Lower lobe of right lung (tissue), 2 donors: Measurements from ENCODE around the gene MYO1B. TPM values are rescaled to one million over a fixed set of nuclear protein-coding genes. Genes with fewer than 3 reads are reported as not detected.

Source experiments
- ATAC-seq, 2 donors: fragments of 200-7000 bp; cut with Tn5 transposase; one replicate each; pipeline ENCODE4 v1.9.1; 2020 to 2022; ENCODE audit warnings: mild to moderate bottlenecking in 2 of 2, moderate library complexity in 2 of 2
- DNase-seq: peaks from one replicate; pipeline ENCODE4 v3.0.0-alpha.2; 2020
- H3K27ac ChIP-seq: fragments of 200-600 bp; one replicate; pipeline ENCODE4 v1.8.0; 2022
- H3K27me3 ChIP-seq: fragments of 200-600 bp; one replicate; pipeline ENCODE4 v1.8.0; 2022; ENCODE audit warnings: low read depth
- H3K36me3 ChIP-seq: fragments of 200-600 bp; one replicate; pipeline ENCODE4 v1.8.0; 2022; ENCODE audit warnings: mild to moderate bottlenecking
- H3K4me1 ChIP-seq: fragments of 200-600 bp; one replicate; pipeline ENCODE4 v1.8.0; 2022
- H3K4me3 ChIP-seq: fragments of 200-600 bp; one replicate; pipeline ENCODE4 v1.8.0; 2022; ENCODE audit warnings: mild to moderate bottlenecking
- H3K9me3 ChIP-seq: fragments of 200-600 bp; one replicate; pipeline ENCODE4 v1.8.0; 2022
- intact Hi-C: fragments of 100-400 bp; cut with DNase I; formaldehyde crosslinking; loops from one replicate; pipeline ENCODE4 v1.11.0; 2022
- total RNA-seq: library from RNA; stranded (reverse); fragmentation: NEBNext Ultra II Directional; extraction: Animal tissue kit (Norgen Biotek cat#: 25700); gene quantifications from one replicate; pipeline ENCODE4 v1.2.1, GENCODE V29; 2021
- TF ChIP-seq, protein P1 (sequence below): fragments of 200-600 bp; IDR thresholded peaks from one replicate; pipeline ENCODE4 v1.8.0; 2022; ENCODE audit warnings: antibody characterized with exemption, mild to moderate bottlenecking
- donor health status: DM: no; HTN: yes; CAD: no; lungs with severe emphysema.

The MYO1B gene
- total RNA-seq, 1 donor from 2014 or later, result 123 TPM

DNA sequence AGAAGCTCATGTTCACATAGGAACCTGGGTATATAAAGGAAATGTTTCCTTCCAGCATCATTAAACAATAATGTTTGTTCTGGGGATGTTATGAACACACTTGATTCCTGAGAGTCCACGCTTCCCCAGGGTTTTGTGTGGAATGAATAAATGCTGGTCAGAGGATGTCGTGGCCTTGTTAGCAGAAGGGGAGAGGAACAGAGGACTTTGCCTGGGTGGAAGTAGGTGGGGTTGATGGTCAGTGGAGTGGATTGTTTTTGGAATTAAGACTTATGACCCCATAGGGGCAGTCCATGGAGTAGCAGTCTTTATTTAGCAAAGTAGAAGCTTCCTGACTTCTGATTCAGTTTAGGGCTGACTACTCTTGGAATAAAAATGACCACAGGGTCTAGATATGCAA lies 139.6 kb downstream of the MYO1B start:
- ATAC-seq, result no peak
- Histone ChIP-seq H3K9me3 (no peaks in the 10 kb centered on the region), H3K4me1 (peaks cover 26% of the 10 kb centered on the region), H3K4me3 (no peak overlapping the region), H3K27ac (no peak overlapping the region), H3K27me3 (no peaks in the 10 kb centered on the region), H3K36me3 (peaks cover 35% of the 10 kb centered on the region)
- intact Hi-C loops, result no loop called here
- TF ChIP-seq, protein P1, sequence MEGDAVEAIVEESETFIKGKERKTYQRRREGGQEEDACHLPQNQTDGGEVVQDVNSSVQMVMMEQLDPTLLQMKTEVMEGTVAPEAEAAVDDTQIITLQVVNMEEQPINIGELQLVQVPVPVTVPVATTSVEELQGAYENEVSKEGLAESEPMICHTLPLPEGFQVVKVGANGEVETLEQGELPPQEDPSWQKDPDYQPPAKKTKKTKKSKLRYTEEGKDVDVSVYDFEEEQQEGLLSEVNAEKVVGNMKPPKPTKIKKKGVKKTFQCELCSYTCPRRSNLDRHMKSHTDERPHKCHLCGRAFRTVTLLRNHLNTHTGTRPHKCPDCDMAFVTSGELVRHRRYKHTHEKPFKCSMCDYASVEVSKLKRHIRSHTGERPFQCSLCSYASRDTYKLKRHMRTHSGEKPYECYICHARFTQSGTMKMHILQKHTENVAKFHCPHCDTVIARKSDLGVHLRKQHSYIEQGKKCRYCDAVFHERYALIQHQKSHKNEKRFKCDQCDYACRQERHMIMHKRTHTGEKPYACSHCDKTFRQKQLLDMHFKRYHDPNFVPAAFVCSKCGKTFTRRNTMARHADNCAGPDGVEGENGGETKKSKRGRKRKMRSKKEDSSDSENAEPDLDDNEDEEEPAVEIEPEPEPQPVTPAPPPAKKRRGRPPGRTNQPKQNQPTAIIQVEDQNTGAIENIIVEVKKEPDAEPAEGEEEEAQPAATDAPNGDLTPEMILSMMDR, result no peak
- DNase-seq, result no peak

DNA sequence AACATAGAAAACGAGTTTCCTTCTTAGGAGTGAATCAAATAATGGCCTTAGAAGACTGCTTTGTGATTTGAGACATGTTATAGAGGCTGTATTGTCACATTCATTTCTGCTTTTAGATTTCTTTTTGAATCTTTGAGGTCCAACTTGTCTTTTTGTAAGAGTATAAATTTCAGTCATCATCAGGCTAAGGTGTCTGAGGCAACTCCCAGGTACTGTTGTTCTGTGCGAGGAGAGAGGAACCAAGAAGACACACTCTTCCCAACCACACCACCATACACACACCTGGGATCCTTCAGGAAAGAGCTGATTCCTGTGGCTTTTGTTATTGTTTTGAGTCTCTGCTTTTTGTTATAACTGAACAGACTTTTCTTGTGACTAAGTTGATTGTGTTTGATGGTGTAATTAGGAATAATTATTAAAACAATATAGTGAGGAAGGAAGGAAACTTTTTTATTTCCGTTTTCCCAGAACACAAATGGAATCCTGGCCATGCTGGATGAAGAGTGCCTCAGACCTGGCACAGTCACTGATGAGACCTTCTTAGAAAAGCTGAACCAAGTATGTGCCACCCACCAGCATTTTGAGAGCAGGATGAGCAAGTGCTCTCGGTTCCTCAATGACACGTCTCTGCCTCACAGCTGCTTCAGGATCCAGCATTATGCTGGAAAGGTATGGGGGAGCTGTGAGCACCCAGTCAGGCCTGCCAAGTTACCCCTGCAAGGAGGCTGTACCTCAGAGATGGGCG lies 140.4 kb downstream of the MYO1B start:
- intact Hi-C loops, result no loop called here
- H3K36me3 ChIP-seq, result peaks cover 43% of the 10 kb centered on the region
- H3K4me3 ChIP-seq, result no peak overlapping the region
- peaks cover 26% of the 10 kb centered on the region for H3K4me1 ChIP-seq
- DNase-seq (no peak), ATAC-seq (peak in 1 of 2 donors; percentile 17)
- H3K27ac ChIP-seq, result no peak overlapping the region
- no peaks in the 10 kb centered on the region for H3K9me3 ChIP-seq
- H3K27me3 ChIP-seq, result no peaks in the 10 kb centered on the region
- TF ChIP-seq, protein P1, result no peak

GRCh38 chr2:191386938-191387536 lies 141.8 kb downstream of the MYO1B start:
- Histone ChIP-seq H3K9me3 (no peaks in the 10 kb centered on the region), H3K4me1 (peaks cover 25% of the 10 kb centered on the region), H3K4me3 (no peak overlapping the region), H3K27me3 (no peaks in the 10 kb centered on the region), H3K36me3 (peaks cover 57% of the 10 kb centered on the region), H3K27ac (no peak overlapping the region)
- TF ChIP-seq, protein P1, result no peak
- ATAC-seq, result peak in 1 of 2 donors; percentile 22
- DNase-seq, result no peak
- intact Hi-C loops, result no loop called here

- no peaks in the 10 kb centered on the region for H3K27me3 ChIP-seq
- intact Hi-C loops, result no loop called here
- H3K36me3 ChIP-seq, result peaks cover 73% of the 10 kb centered on the region
- no peak overlapping the region for H3K4me3 ChIP-seq
- H3K9me3 ChIP-seq, result no peaks in the 10 kb centered on the region
- TF ChIP-seq, protein P1, result no peak
- DNase-seq, result no peak
- no peak overlapping the region for H3K27ac ChIP-seq
- ATAC-seq, result no peak
- H3K4me1 ChIP-seq, result peaks cover 14% of the 10 kb centered on the region
Measured at GRCh38 chr2:191389288-191389687, 144.1 kb downstream of the MYO1B start.

DNA sequence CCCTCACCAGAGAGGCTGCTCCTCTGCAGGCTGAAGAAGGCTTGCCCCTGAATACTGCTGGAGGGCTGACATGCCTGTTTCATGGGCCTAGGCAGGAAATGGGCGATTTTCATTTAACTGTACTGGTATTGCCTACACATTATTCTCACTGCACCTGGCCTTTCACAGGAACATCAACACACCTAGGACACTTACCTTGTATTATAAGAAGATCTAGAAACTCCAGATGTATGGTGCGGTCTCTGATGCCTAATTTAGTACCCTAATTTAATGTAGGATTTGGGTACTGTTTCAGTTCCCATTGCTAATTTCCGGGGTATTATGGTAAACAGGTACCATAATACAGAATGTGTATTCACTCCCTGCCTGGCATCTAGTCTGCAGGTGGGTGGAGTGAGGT lies 146.0 kb downstream of the MYO1B start:
- H3K36me3 ChIP-seq, result peaks cover 82% of the 10 kb centered on the region

More for the DNA sequence above, 146.0 kb downstream of the MYO1B start:
- ATAC-seq (no peak), DNase-seq (no peak)
- TF ChIP-seq, protein P1, result no peak
- Histone ChIP-seq H3K27me3 (no peaks in the 10 kb centered on the region), H3K27ac (no peak overlapping the region), H3K4me1 (no peaks in the 10 kb centered on the region), H3K9me3 (no peaks in the 10 kb centered on the region), H3K4me3 (no peak overlapping the region)
- intact Hi-C loops, result no loop called here
